ENCODE results near the gene SMARCB1.

Gene SMARCB1

DNA sequence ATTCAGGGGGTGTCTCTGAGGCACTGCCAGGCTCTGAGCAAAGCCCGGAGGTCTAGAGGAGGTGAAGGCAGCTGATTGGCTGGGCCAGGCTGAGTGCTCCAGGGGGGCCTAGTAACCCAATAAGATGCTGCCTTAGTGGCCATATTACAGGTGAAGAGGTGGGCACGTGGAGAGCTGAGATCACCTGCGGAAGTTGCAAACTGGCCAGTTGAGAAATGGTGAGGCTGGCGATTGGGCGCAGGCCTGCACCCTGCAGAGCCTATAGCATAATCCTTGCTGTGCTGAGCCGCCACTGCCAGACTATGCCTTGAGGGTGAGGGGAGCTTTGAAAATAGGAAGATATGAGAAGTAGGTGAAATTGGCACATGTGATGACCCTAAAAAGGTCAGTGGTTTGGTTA, 30.4 kb downstream of the SMARCB1 start:
- no peak for TF ChIP-seq ZNF274 (IDR thresholded peaks at IDR 0.05; ENCODE audit: low read depth, low read length)
- no peak overlapping the region for H3K4me3 ChIP-seq (ENCODE audit: low read length)

DNA sequence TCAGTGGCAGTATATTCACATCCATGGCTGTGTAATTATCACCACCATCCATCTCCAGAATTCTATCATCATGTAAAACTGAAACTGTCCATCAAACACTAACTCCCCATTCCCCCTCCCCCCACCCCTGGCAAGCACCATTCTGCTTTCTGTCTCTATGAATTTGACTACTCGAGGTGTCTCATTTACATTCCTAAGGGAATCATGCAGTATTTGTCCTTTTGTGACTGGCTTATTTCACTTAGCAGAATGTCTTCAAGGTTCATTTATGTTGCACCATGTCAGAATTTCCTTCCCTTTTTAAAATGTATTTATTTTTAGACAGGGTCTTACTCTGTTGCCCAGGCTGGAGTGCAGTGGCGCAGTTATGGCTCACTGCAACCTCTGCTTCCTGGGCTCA, 31.8 kb downstream of the SMARCB1 start:
- no peak for TF ChIP-seq ZNF274 (IDR thresholded peaks at IDR 0.05; ENCODE audit: low read depth, low read length)
- H3K4me3 ChIP-seq (ENCODE audit: low read length): no peak overlapping the region

DNA sequence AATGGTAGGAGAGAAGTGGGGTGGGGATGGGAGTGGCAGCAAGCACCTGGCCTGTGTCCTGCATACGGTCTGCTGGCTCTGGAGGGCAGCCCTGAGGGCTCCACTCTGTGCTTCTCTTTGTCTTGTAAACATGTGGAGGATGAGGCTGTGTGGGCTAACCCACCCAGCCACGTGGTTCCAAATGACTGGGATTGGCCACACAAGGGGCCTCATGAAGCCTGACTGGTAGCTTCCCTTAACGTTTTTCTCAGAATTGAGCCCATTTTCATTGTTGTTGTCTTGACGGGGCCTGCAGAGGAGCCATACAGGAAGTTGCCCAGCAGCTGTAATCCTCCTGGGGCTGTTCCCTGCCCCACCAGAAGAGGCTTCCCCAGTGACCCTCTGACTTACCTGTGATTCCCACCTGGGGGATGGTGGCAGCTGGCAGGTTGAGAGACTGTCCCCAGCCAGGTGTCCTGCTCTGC, 34.0 kb downstream of the SMARCB1 start:
- H3K4me3 ChIP-seq (ENCODE audit: low read length): no peak overlapping the region
- TF ChIP-seq ZNF274 (IDR thresholded peaks at IDR 0.05; ENCODE audit: low read depth, low read length): no peak

DNA sequence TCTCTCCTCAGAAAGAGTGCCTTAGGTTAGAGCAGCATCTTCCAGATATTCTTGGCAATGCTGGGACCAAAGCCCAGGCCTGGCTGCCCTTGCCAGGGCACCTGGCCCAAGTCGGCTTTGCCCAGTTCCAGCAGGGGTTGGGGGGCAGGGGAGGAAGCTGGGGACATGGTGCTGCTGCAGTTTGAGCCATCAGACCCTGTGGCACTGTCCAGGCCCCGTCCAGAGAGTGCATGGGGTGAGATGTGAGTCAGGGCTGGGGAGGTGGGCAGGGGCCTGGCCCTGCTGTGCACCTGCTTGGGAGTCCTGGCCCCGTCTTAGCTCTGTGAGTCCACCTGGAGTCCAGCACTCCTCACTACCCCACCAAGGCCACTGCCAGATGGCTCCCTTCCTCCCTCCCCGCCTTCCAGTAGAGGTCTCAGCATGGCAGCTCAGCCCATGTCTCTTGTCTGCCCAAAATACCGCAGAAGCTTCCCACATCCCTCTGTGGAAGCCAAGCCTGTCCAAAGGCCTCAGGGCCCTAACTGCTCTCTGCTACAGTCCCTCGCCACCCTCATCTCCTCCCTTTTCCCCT, 35.4 kb downstream of the SMARCB1 start:
- H3K4me3 ChIP-seq (ENCODE audit: low read length): no peak overlapping the region
- no peak for TF ChIP-seq ZNF274 (IDR thresholded peaks at IDR 0.05; ENCODE audit: low read depth, low read length)

DNA sequence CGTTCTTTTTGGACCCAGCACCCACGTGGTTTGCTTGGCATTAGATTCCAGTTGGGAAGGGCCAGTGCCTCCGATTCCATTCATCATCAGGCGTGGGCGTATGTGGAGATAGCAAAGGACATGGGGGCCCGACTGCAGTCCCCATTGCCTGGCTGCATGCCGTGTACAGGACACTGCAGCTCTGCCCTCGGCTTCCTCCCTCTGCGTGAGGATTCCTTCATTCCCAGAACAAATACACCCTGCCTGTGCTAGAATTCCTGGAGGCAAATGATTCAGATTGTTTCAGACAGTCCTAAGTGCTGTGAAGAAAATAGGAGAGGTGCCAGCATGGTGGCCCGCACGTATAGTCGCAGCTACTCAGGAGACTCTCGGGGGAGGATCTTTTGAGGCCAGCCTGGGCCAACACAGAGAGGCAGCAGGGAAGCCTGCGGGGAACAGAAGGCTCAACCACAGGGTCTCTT, 36.6 kb downstream of the SMARCB1 start:
- H3K4me3 ChIP-seq (ENCODE audit: low read length): no peak overlapping the region
- TF ChIP-seq ZNF274 (IDR thresholded peaks at IDR 0.05; ENCODE audit: low read depth, low read length): no peak

DNA sequence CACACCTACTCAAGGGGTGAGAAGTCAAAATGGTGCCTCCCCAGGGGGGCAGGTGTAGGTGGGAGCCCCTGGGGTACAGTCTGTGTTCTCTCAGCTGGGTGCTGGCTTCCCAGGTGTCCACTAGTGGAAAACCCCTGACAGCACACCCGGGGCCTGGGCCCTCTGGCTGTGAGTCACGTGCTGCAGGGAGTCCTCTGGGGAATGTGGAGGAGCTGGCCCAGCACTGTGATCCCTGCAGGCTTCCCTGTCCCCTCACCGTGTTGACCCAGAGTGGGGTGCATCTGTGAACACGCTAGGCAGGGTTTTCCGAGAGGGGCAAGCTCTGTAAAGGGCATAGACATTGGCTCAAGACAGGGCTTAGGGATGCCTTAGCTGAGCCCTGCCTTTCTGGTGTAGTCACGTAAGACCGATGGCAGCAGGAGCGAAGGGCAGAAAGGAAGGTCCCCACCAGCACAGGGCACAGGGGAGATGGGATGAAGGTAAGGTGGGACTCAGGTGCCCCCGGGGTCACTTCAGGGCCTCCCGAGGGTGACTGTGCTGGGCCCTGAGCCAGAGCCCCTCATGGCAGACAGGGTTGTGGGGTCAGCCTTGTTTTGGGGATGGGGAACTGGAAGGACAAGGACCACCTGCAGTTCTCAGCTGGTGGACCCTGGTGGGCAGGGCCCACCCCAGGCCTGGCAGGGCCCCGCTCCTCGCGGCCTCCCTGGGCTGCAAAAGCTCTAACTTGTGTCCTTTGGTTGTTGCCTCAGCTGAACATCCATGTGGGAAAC, 37.9 kb downstream of the SMARCB1 start:
- TF ChIP-seq ZNF274 (IDR thresholded peaks at IDR 0.05; ENCODE audit: low read depth, low read length): no peak
- no peak overlapping the region for H3K4me3 ChIP-seq (ENCODE audit: low read length)

DNA sequence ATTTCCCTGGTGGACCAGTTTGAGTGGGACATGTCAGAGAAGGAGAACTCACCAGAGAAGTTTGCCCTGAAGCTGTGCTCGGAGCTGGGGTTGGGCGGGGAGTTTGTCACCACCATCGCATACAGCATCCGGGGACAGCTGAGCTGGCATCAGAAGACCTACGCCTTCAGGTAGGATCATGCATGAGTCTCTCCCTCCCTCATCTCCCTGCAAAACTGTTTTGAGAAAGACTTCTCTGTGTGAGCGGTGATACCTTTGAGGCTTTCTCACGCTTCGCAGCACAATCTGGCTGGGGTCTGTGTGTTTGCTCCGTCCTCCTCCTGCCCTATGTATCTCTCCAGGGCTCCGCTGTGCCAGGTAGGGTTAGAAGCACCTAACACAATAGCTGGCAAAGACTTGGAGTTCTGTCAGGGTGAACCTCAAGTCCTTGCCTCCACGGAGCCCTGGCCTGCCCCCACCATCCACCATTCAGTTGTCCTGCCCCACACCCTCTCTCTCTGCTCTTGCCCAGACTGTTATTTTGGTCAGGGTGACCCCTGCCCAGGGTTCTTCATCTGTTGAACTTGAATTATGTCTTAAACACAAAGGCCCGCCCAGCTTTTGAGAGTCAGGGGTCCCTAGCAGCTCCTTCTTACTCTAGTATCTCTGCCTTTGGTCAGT, 38.6 kb downstream of the SMARCB1 start:
- no peak for TF ChIP-seq ZNF274 (IDR thresholded peaks at IDR 0.05; ENCODE audit: low read depth, low read length)
- H3K4me3 ChIP-seq (ENCODE audit: low read length): no peak overlapping the region

DNA sequence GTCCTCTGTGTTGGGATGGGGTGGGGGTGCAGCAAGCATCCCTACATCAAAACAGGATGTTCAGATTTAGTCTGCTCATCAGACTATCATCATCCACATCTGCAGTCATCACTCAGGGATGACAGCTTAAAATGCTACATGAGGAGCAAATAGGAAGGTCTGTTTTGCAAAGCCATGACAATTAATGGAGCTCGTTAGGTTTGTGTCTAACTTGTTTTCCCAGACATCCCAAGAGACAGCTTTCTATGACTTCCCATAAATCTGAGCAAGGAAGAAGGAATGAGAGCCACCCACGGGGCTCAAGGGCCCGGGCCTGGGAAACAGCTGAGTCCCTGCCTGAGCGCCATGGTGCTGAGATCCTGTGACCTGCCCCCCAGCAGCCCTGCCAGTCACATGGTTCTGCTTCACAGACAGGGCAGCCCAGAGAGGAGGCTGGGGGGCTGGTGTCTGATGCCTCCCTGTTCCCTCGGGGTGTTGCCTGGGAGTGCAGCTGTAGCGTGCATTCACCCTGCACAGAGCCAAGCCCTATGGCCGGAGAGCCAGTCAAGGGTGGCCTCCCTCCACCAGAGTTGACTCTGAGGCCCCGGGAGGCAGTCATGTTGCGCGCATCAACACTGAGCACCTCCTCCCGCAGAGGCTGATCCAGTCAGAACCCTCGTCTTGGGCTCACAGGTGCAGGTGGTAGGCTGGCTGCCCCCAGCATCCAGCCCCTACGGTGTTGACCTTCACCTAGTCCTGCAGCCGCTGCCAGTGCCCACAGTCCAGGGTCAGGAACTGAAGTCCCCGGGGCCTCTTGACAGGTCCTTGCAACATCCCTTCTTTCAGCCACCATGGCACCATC, 40.0 kb downstream of the SMARCB1 start:
- no peak for TF ChIP-seq ZNF274 (IDR thresholded peaks at IDR 0.05; ENCODE audit: low read depth, low read length)
- H3K4me3 ChIP-seq (ENCODE audit: low read length): no peak overlapping the region

DNA sequence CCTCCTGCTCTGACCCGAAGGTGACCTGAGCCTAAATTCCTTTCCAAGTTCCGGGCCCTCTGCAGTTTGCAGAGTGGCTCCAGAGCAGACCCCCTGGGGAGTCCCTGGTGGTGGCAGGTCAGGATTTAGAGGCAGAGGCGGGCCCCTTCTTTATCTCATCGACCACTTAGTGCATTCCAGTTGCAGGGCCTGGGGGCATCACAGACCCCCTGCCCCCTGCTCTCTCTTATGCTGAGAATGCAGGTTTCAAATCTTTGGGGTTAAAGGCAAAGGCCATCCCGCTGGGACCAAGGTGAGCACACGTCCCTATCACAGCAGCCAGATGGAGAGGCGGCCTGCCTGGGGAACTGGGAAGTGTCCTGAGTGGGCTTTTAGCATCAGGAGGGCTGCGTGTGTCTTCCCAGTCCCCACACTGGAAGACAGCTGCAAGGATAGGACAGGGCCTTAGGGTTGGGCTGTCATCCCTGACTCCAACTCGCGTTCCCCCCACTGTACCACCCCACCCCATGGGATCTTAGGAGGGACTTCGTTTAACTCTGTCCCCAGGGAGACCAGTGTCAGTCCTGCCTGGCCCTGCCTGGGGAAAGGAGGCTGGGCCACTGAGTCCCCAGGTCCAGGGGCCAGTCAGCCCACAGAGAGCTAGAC, 40.7 kb downstream of the SMARCB1 start:
- no peak for TF ChIP-seq ZNF274 (IDR thresholded peaks at IDR 0.05; ENCODE audit: low read depth, low read length)
- H3K4me3 ChIP-seq (ENCODE audit: low read length): no peak overlapping the region

DNA sequence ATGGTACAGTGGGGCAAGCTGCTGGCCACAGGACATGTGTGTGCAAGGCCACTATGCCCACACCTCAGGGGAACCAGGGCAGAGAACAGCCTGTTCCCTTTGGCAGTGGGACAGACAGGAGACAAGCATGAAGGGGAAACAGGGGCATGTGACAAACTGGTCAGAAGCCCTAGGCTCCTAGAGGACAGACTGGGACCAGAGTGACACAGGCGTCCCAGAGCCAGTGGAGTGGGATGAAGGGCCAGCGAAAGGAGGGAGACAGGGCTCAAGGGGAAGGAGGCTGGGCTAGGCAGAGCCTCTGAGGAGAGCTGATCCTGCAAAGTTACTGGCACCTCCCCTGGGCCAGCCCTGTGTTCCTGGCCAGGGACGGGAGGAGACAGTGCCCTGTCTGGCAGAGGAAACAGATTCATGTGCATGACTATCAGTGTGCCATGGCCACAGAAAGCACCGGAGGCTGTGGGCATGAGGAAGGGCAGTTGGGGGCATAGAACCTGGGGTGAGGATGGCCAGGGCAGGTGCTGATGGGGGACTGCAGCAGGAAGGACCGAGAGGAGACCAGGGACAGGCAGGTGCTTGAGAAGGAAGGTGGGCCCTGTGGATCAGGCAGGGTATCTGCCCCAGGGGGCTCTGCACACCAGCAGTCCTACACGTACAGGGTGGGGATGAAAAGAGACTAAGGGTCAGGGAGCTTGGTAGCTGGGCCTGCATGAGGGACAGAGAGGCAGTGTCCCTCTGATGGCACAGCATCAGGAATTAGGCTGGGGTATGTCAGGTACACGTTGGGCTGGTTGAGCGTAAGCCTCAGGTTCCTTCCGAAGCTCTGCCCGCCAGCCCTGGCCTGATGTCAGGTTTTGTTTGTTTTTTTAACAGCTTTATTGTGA, 42.3 kb downstream of the SMARCB1 start:
- no peak overlapping the region for H3K4me3 ChIP-seq (ENCODE audit: low read length)
- TF ChIP-seq ZNF274 (IDR thresholded peaks at IDR 0.05; ENCODE audit: low read depth, low read length): no peak

DNA sequence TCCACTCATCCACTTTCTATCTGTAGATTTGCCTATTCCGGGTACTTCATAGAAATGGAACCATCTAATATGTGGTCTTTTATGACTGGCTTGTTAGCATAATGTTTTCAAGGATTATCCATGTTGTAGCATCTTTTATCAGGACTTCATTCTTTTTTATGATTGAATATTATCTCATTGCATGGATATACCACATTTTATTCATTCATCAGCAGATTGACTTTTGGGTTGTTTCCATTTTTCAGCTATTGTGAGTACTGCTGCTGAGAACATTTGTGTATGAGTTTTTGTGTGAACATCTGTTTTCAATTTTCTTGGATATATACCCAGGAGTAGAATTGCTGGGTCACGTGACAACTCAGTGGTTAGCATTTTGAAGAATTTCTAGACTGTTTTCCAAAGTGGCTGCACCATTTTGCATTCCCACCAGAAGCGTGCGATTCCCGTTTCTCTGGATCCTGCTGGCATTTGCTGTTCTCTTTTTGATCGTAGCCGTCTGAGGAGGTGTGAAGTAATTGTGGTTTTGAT, 43.1 kb downstream of the SMARCB1 start:
- TF ChIP-seq ZNF274 (IDR thresholded peaks at IDR 0.05; ENCODE audit: low read depth, low read length): no peak
- H3K4me3 ChIP-seq (ENCODE audit: low read length): no peak overlapping the region

DNA sequence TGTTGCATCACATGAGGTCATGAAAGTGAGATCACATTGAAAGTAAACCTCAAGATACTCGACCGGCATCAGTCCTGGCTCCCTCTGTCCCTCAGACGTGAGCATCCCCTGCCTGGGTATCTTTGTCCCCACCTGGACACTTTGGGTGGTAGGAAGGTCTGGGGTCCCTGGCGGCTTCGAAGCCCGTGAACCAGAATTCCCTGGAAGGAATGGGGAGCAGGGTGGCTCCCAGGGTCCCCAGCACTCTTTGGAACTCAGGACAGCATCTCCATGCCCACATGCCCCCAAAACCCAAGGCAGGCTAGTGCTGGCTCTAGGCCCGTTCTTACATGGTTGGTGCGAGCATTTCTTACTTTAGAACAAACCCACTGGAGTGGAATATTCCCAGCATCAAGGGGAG, 44.5 kb downstream of the SMARCB1 start:
- no peak overlapping the region for H3K4me3 ChIP-seq (ENCODE audit: low read length)
- TF ChIP-seq ZNF274 (IDR thresholded peaks at IDR 0.05; ENCODE audit: low read depth, low read length): no peak

DNA sequence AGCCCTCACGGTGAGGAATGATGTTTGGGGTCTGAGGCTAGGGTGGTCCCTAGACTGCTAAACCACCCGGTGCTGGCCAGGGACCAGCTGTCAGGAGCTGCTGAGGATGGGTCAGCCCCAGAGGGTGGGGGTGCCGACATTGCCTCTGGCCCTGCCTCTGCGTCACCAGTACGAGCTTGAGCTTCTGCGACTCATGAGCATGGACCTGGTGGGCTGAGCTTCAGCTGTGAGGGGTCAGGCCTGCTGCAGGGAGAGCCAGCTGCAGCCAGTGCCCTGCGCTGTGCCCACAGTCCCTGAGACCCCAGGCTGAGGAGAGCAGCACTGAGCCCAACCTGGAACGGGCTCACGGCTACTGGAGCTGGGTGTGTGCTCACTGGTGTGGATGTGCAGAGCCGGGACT, 45.0 kb downstream of the SMARCB1 start:
- H3K4me3 ChIP-seq (ENCODE audit: low read length): no peak overlapping the region
- TF ChIP-seq ZNF274 (IDR thresholded peaks at IDR 0.05; ENCODE audit: low read depth, low read length): no peak
